Erythroblast (primary cell): ENCODE results near the gene TTC36.

ENCODE experiments used
- GATA1 ChIP-seq: IDR thresholded peaks from 2 replicates; pipeline ENCODE4 v1.6.1; 2011; ENCODE audit warnings: low read depth, mild to moderate bottlenecking, control low read depth, low read length, moderate library complexity
- POLR2A ChIP-seq: IDR thresholded peaks from 2 replicates; pipeline ENCODE4 v1.6.1; 2011; ENCODE audit warnings: mild to moderate bottlenecking, low read length

GRCh38 chr11:118544647-118545010, 17.4 kb downstream of the TTC36 start:
- TF ChIP-seq POLR2A (no peak), GATA1 (no peak)
